GM13976 (cell line): ENCODE results near the gene PROCR.

Source experiments
- DNase-seq: peaks from one replicate; pipeline ENCODE4 v3.0.0; 2012; ENCODE audit warnings: low spot score
- CTCF ChIP-seq: IDR thresholded peaks from 2 replicates; pipeline ENCODE4 v1.5.1; 2012; ENCODE audit warnings: borderline replicate concordance, mild to moderate bottlenecking; ENCODE audit not compliant: insufficient read depth; ENCODE audit errors: extremely low read depth, missing control alignments, control extremely low read depth
- in situ Hi-C: fragments of 300-500 bp; cut with MboI; formaldehyde crosslinking; loops from one replicate; pipeline ENCODE4 v1.12.0; 2022; ENCODE audit warnings: low sequenced_read_pairs, mixed read lengths, inconsistent platforms; ENCODE audit not compliant: unreplicated experiment

Gene PROCR

GRCh38 chr20:35134472-35134871, 37.4 kb upstream of the PROCR start:
- TF ChIP-seq CTCF: no peak
- in situ Hi-C loops: no loop called here
- no peak for DNase-seq

- TF ChIP-seq CTCF: no peak
- DNase-seq: no peak
- in situ Hi-C loops: no loop called here
Observed at GRCh38 chr20:35134880-35135279, 37.0 kb upstream of the PROCR start.

- in situ Hi-C loops: no loop called here
- TF ChIP-seq CTCF: no peak
- no peak for DNase-seq
Observed at GRCh38 chr20:35135867-35136586, 35.8 kb upstream of the PROCR start.

GRCh38 chr20:35144694-35145093, 27.2 kb upstream of the PROCR start:
- in situ Hi-C loops: no loop called here

GRCh38 chr20:35145141-35145564, 26.7 kb upstream of the PROCR start:
- in situ Hi-C loops: no loop called here
- TF ChIP-seq CTCF: peak; percentile 80
- DNase-seq: peak; percentile 66

More at GRCh38 chr20:35144694-35145093, 27.2 kb upstream of the PROCR start:
- peak; percentile 39 for DNase-seq
- no peak for TF ChIP-seq CTCF

GRCh38 chr20:35146299-35146919, 25.5 kb upstream of the PROCR start:
- DNase-seq: peak; percentile 60
- in situ Hi-C loops: no loop called here
- no peak for TF ChIP-seq CTCF
